ENCODE results near the gene AP1B1.
A peak's percentile ranks its signal among the peaks of the same experiment; 100 is the strongest.

The AP1B1 gene

DNA sequence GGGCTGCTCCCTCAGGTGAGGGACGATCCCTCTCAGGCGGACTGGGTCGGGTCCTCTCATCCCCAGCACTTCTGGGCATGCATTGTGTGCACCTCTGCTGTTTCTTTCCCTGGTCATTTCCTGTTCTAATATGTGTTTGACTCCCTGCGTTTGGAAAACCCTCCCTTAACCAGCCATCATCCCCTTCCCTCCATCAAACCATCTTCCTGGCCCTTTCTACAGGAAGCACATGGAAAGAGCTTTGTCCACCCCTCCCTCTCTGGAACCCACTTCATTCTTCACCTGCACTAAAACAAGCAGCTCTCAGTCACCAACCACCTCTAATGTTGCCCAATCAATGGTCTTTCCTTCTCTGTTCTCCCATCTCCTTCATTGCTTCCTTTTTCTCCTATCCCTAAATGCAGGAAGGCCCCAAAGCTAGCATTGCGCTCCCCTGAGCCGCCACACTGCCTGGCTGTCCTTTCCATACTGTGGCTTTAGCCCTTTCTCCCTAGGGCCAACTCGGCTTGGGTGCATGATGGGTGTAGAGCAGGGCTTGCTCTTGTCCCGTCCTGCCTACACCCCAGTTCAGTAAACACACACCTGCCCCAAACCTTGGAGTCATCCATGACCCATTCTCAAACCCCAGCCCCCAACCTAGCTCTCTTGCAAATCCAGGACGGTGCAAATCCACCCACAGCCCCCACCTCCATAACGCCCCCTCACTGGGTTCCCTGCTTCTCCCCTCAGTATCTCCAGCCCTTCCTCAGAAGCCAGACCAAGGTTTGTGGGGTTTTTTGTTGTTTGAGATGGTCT, 87.4 kb downstream of the AP1B1 start:
- peaks cover 14% of the 10 kb centered on the region for H3K27me3 Mint-ChIP-seq
- peaks cover 53% of the 10 kb centered on the region for H3K36me3 Mint-ChIP-seq (ENCODE audit: low read depth)
- H3K9me3 Mint-ChIP-seq: no peaks in the 10 kb centered on the region
- H3K27ac Mint-ChIP-seq: peak overlapping the region; percentile 6
- H3K4me1 Mint-ChIP-seq (ENCODE audit: low read depth): peaks cover 3% of the 10 kb centered on the region
- no peak overlapping the region for H3K4me3 Mint-ChIP-seq

DNA sequence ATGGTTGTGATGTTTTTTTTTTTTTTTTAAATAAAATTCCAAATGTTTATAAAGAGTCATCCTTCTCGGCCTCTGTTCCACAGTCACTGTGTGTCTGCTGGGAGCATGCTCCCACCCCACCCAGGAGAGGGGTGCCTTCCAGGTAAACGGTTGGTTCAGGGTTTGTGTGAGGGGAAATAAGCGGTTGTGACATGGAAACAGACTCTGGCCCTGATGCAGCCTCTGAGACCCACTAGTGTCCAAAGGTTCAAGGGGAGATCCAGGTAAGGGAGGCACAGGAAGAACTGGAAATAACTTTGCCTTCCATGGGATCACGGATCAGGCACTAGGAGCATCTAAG, 87.9 kb downstream of the AP1B1 start:
- H3K27ac Mint-ChIP-seq: no peak overlapping the region
- peaks cover 58% of the 10 kb centered on the region for H3K36me3 Mint-ChIP-seq (ENCODE audit: low read depth)
- H3K9me3 Mint-ChIP-seq: no peaks in the 10 kb centered on the region
- H3K27me3 Mint-ChIP-seq: peaks cover 11% of the 10 kb centered on the region
- no peak overlapping the region for H3K4me3 Mint-ChIP-seq
- H3K4me1 Mint-ChIP-seq (ENCODE audit: low read depth): no peaks in the 10 kb centered on the region

DNA sequence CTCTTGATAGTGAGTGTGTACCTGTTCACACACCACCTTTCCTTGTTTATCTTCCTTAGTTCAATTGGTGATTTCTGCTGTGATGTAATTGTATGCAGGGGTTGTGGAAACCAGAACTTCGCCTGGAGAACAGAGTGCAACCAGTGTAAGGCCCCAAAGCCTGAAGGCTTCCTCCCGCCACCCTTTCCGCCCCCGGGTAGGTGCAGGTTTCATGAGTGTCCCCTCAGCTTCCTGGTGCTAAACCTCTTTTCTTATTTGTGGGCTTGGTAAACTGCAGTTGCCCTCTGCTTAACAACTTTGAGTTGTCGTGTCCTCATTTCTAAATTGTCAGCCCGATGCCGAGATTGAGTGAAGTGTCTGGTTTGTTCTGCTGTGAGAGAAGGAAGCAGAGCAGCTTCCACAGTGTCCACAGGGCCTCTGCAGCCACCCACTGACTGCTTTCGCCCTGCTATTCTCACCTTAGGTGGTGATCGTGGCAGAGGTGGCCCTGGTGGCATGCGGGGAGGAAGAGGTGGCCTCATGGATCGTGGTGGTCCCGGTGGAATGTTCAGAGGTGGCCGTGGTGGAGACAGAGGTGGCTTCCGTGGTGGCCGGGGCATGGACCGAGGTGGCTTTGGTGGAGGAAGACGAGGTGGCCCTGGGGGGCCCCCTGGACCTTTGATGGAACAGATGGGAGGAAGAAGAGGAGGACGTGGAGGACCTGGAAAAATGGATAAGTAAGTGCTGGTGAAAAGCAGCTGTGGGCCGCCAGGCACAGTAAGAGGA, 89.1 kb downstream of the AP1B1 start:
- Mint-ChIP-seq H3K36me3 (ENCODE audit: low read depth) (peaks cover 67% of the 10 kb centered on the region), H3K27ac (no peak overlapping the region), H3K27me3 (peaks cover under 1% of the 10 kb centered on the region), H3K4me1 (ENCODE audit: low read depth) (no peaks in the 10 kb centered on the region), H3K9me3 (no peaks in the 10 kb centered on the region), H3K4me3 (no peak overlapping the region)

DNA sequence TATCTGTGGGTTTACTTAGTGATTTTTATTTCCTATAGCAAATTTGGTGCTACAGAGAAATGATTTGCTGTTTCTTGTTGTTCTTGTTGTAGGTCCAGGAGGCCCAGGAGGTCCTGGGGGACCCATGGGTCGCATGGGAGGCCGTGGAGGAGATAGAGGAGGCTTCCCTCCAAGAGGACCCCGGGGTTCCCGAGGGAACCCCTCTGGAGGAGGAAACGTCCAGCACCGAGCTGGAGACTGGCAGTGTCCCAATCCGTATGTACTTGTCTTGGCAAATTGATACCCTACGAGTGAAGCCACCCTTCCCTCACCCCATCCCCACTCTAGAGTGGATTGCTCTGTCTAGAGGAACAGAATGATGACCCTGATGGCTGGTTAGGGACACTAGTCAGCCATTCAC, 89.7 kb downstream of the AP1B1 start:
- no peaks in the 10 kb centered on the region for H3K27me3 Mint-ChIP-seq
- peaks cover 72% of the 10 kb centered on the region for H3K36me3 Mint-ChIP-seq (ENCODE audit: low read depth)
- H3K4me3 Mint-ChIP-seq: no peak overlapping the region
- H3K9me3 Mint-ChIP-seq: no peaks in the 10 kb centered on the region
- no peak overlapping the region for H3K27ac Mint-ChIP-seq
- no peaks in the 10 kb centered on the region for H3K4me1 Mint-ChIP-seq (ENCODE audit: low read depth)

DNA sequence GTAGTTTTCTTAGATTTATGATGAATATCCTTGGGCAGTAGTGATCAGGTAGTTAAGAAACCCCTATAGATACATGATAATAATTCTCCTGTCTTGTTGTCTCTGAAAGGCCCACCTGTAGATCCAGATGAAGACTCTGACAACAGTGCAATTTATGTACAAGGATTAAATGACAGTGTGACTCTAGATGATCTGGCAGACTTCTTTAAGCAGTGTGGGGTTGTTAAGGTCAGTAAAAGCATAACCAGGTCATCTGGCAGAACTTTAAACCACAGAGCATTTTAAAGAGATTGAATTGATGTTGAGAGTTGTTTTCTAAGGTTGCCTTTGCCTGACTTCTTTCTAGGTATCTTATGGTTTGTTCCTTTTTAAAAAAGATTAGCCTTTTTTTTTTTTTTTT, 96.0 kb downstream of the AP1B1 start:
- Mint-ChIP-seq H3K4me1 (ENCODE audit: low read depth) (no peaks in the 10 kb centered on the region), H3K27me3 (no peaks in the 10 kb centered on the region), H3K9me3 (no peaks in the 10 kb centered on the region), H3K36me3 (ENCODE audit: low read depth) (peaks cover 89% of the 10 kb centered on the region), H3K27ac (no peak overlapping the region), H3K4me3 (no peak overlapping the region)

DNA sequence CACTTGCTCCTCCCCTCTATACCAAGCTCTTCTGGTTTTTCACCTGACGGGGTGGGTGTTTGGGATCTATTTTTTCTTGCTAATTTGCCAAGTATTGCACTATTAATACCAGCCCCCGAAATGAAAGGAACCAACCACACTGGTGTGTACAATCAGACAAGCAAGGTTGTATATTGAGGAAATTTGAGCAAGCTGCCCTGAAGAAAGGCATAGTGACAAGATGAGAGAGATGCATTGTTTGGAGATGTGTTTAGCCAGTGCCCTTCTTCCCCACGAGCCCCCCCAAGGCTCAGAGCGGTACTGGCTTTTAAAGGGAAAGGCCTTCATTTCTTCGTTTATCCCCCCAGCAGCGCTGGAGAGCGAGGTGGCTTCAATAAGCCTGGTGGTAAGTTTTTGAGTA, 97.2 kb downstream of the AP1B1 start:
- no peak overlapping the region for H3K27ac Mint-ChIP-seq

DNA sequence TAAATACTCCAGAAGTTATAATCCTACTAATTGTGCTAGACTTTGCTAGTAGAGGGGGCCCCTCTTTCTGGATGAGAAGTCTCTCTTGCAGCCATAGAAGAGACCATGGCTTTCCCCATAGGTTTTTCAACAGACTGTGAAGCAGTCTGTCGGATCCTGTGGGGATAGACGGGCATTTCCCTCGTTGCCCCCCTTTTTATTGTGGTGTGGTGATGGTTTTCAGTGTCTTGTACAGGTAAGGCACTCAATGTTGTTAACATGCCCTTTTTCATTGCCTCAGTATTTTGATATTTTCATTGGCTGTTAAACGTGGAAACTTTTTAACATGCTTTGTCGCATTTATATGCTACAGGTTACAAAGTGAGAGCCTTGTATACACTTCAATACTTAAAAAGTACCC, 98.3 kb downstream of the AP1B1 start:
- no peaks in the 10 kb centered on the region for H3K4me1 Mint-ChIP-seq (ENCODE audit: low read depth)
- no peak overlapping the region for H3K27ac Mint-ChIP-seq
- H3K9me3 Mint-ChIP-seq: no peaks in the 10 kb centered on the region

More for the DNA sequence above, 97.2 kb downstream of the AP1B1 start:
- Mint-ChIP-seq H3K27me3 (no peaks in the 10 kb centered on the region), H3K4me1 (ENCODE audit: low read depth) (no peaks in the 10 kb centered on the region), H3K9me3 (no peaks in the 10 kb centered on the region), H3K4me3 (no peak overlapping the region), H3K36me3 (ENCODE audit: low read depth) (peaks cover 89% of the 10 kb centered on the region)

DNA sequence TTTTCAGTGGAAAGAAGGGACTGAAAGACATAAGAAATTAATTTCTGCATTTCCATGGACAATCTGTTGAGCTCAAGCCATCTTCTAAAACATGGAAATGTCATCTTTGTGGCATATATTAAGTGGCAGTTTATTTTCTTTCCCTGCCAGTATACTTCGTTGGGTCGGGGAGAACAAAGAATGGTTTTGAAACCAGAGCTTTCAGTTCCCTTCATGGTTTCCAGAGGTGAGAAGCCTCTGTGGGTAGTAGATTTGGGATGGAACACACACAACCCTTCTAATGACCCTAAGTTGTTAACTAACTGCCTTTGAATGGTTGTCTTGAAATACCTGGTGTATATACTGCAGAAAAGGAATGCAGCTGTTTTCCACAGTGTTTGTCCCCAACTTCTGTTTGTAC, 99.5 kb downstream of the AP1B1 start:
- Mint-ChIP-seq H3K27me3 (no peaks in the 10 kb centered on the region), H3K4me3 (no peak overlapping the region), H3K9me3 (no peaks in the 10 kb centered on the region), H3K27ac (no peak overlapping the region), H3K36me3 (ENCODE audit: low read depth) (peaks cover 85% of the 10 kb centered on the region), H3K4me1 (ENCODE audit: low read depth) (peaks cover 3% of the 10 kb centered on the region)

More for the DNA sequence above, 98.3 kb downstream of the AP1B1 start:
- no peak overlapping the region for H3K4me3 Mint-ChIP-seq
- H3K36me3 Mint-ChIP-seq (ENCODE audit: low read depth): peaks cover 85% of the 10 kb centered on the region
- H3K27me3 Mint-ChIP-seq: no peaks in the 10 kb centered on the region

DNA sequence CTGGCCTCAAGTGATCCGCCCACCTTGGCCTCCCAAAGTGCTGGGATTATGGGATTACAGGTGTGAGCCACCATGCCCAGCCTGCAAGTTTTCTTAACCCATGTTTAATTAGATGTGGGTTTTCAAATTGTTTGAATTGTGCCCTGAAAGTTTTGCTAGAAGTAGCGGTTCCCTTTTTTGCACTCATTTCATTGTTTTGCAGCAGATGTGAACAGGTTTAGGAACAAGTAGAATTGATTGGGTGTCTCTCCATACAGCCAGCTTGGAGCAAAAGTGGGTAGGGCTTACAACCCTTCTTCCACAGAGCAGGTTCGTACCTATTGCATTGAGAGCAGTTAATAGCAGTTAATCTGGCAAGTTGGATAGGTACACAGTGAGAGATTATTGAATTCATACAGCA, 104.2 kb downstream of the AP1B1 start:
- H3K4me3 Mint-ChIP-seq: no peak overlapping the region
- H3K27ac Mint-ChIP-seq: no peak overlapping the region
- peaks cover 87% of the 10 kb centered on the region for H3K36me3 Mint-ChIP-seq (ENCODE audit: low read depth)
- H3K27me3 Mint-ChIP-seq: no peaks in the 10 kb centered on the region
- peaks cover 3% of the 10 kb centered on the region for H3K4me1 Mint-ChIP-seq (ENCODE audit: low read depth)
- no peaks in the 10 kb centered on the region for H3K9me3 Mint-ChIP-seq

DNA sequence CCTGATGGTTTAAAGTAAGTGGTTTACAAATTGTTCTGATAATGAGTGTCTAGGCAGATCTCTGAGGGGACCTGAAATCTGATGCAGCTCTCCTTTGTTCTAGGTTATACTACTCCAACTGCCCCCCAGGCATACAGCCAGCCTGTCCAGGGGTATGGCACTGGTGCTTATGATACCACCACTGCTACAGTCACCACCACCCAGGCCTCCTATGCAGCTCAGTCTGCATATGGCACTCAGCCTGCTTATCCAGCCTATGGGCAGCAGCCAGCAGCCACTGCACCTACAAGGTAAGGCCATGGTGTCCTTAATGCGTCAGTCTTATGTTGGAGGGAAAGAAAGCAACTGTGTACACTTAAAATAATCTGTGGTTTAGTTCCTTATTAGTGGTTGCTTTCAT, 110.4 kb downstream of the AP1B1 start:
- Mint-ChIP-seq H3K4me1 (ENCODE audit: low read depth) (peaks cover 54% of the 10 kb centered on the region), H3K9me3 (no peaks in the 10 kb centered on the region), H3K27ac (peak overlapping the region; percentile 10), H3K4me3 (no peak overlapping the region), H3K36me3 (ENCODE audit: low read depth) (peaks cover 94% of the 10 kb centered on the region), H3K27me3 (no peaks in the 10 kb centered on the region)
